Sigmoid colon (tissue), 7 donors: ENCODE data around the gene BGN. TPM values are rescaled to one million over a fixed set of nuclear protein-coding genes. Genes with fewer than 3 reads are reported as not detected.

Experiments used
- DNase-seq: peaks from one replicate; pipeline ENCODE4 v3.0.0-alpha.2; 2019
- H3K27ac ChIP-seq, 4 donors: fragments of 200-600 bp; sonication (generic); one replicate each; pipeline ENCODE4 v1.5.1; 2016 to 2019; ENCODE audit warnings: mild to moderate bottlenecking in 1 of 4
- H3K27me3 ChIP-seq, 3 donors: fragments of 200-600 bp; sonication (generic); one replicate each; pipeline ENCODE4 v1.5.1; 2019; ENCODE audit warnings: mild to moderate bottlenecking in 1 of 3
- H3K36me3 ChIP-seq, 4 donors: fragments of 200-600 bp; sonication (generic); one replicate each; pipeline ENCODE4 v1.5.1; 2016 to 2019
- H3K4me1 ChIP-seq, 4 donors: fragments of 200-600 bp; sonication (generic); one replicate each; pipeline ENCODE4 v1.5.1; 2017 to 2019
- H3K4me3 ChIP-seq, 4 donors: fragments of 200-600 bp; sonication (generic); one replicate each; pipeline ENCODE4 v1.5.1; 2017 to 2019; ENCODE audit warnings: mild to moderate bottlenecking in 2 of 4, moderate library complexity in 1 of 4
- H3K9me3 ChIP-seq, 4 donors: fragments of 200-600 bp in 3 of 4; sonication (generic) in 3 of 4; one replicate each; pipeline versions ENCODE4 v1.5.1 to v1.6.1; 2013 to 2019
- CTCF ChIP-seq, 4 experiments: fragments of 450-650 bp in 3 of 4; fragments of 200-600 bp in 1 of 4; IDR thresholded peaks; one replicate each; pipeline ENCODE4 v1.5.1; 2016 to 2019; ENCODE audit warnings: antibody characterized with exemption in 4 of 4, mild to moderate bottlenecking in 3 of 4, moderate library complexity in 2 of 4
- EP300 ChIP-seq, 4 donors: sonication (generic); formaldehyde crosslinking; IDR thresholded peaks; one replicate each; pipeline ENCODE4 v1.6.1; 2017; ENCODE audit warnings: antibody characterized with exemption in 4 of 4
- POLR2A ChIP-seq, 2 donors: fragments of 450-650 bp; IDR thresholded peaks; one replicate each; pipeline ENCODE4 v1.6.1; 2016; ENCODE audit warnings: antibody characterized with exemption in 2 of 2, mild to moderate bottlenecking in 2 of 2, moderate library complexity in 2 of 2
- POLR2AphosphoS5 ChIP-seq, 4 donors: sonication (generic); formaldehyde crosslinking; IDR thresholded peaks; one replicate each; pipeline ENCODE4 v1.6.1; 2017; ENCODE audit warnings: antibody characterized with exemption in 4 of 4
- WGBS, 2 donors: extraction: QIAGEN DNeasy Blood & Tissue Kit; methylation state at CpG; one replicate each; pipeline ENCODE4 v1.1.7; 2013; 5-methylcytosine and 5-hydroxymethylcytosine counted together
- intact Hi-C: fragments of 100-400 bp; cut with DNase I; formaldehyde crosslinking; loops from one replicate; pipeline ENCODE4 v1.15.1; 2023
- polyA plus RNA-seq, 3 donors: library from polyadenylated mRNA; stranded (reverse); fragments of 200-250 nt; gene quantifications; one replicate each; pipeline ENCODE4 v1.2.3, GENCODE V29; 2013
- total RNA-seq, 4 donors: library from RNA; depleted of rRNA; stranded (reverse); fragments of >200 nt; gene quantifications; one replicate each; pipeline ENCODE4 v1.1.0, GENCODE V29; 2016
- donor health status: healthy with polysubstance abuse.
- donor health status: Bipolar disorder and iron deficiency.
- donor health status: healthy.

BGN gene
- total and polyA plus RNA-seq, 7 donors = 1.8 to 181 (median 9.0) TPM

- Histone ChIP-seq H3K9me3 (no peaks in the 10 kb centered on the region), H3K4me3 (peak overlapping the region in 3 of 4 donors; percentile 27 to 39 (median 34)), H3K27me3 (peaks cover 0 to 2% (median 0%) of the 10 kb centered on the region in 3 donors), H3K4me1 (peaks cover 0 to 7% (median 2%) of the 10 kb centered on the region in 4 donors), H3K36me3 (no peaks in the 10 kb centered on the region), H3K27ac (peak overlapping the region in 3 of 4 donors; percentile 23 to 56 (median 31))
- 1% methylated on average over 59 of the region's 59 CpGs for WGBS, 2 donors
- DNase-seq = peak; percentile 87
- TF ChIP-seq POLR2A (IDR thresholded peaks at IDR 0.05) (no peak), POLR2AphosphoS5 (IDR thresholded peaks at IDR 0.05) (peak in 1 of 4 donors; percentile 38)
- intact Hi-C loops = loop anchor here (5.0 to 10.0 kb wide), 2 partner anchors 140 to 532 kb away; partner anchors contain the start of gene ZNF275
Measured at GRCh38 chrX:153474718-153475117, 20.1 kb upstream of the BGN start.

DNA sequence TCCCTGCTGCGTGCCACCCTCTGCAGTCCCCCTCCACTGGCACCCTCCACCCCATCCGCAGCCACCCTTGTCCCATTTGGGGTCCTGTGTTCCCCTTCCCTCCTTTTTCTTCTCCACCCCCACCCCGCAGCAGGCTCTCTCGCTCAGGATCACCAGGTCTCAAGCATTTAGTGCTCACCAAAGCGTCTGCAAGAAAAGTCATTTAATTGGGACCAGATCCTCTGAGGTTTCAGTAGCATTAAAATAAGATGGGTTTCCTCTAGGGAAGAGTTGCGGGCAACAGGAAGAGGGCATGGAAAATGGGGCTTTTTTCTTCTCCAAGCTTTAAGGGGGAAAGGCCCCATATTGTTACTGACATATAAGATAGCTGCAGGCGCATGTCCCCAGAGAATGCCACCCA lies 19.5 kb upstream of the BGN start:
- no peak for DNase-seq
- Histone ChIP-seq H3K9me3 (no peaks in the 10 kb centered on the region), H3K27me3 (no peaks in the 10 kb centered on the region), H3K4me1 (peaks cover 0 to 6% (median 0%) of the 10 kb centered on the region in 4 donors), H3K36me3 (no peaks in the 10 kb centered on the region), H3K4me3 (peak overlapping the region in 2 of 4 donors; percentile 34 to 39), H3K27ac (peak overlapping the region in 3 of 4 donors; percentile 23 to 56 (median 31))
- intact Hi-C loops = loop anchor here (10.0 kb wide), 1 partner anchor 140 kb away; the partner anchor contains the start of gene ZNF275
- TF ChIP-seq POLR2AphosphoS5 (IDR thresholded peaks at IDR 0.05) = no peak
- WGBS, 2 donors = 79 to 92% methylated on average over 7 of the region's 7 CpGs

- Histone ChIP-seq H3K36me3 (no peaks in the 10 kb centered on the region), H3K27me3 (no peaks in the 10 kb centered on the region), H3K4me3 (no peak overlapping the region), H3K27ac (peak overlapping the region in 1 of 4 donors; percentile 23), H3K4me1 (peaks cover 0 to 6% (median 0%) of the 10 kb centered on the region in 4 donors), H3K9me3 (no peaks in the 10 kb centered on the region)
- TF ChIP-seq POLR2A (IDR thresholded peaks at IDR 0.05) = no peak
- no peak for TF ChIP-seq POLR2AphosphoS5 (IDR thresholded peaks at IDR 0.05)
- TF ChIP-seq EP300 (IDR thresholded peaks at IDR 0.05) = no peak
- no peak for TF ChIP-seq CTCF (IDR thresholded peaks at IDR 0.05)
- intact Hi-C loops = loop anchor here (10.0 kb wide), 1 partner anchor 141 kb away; the partner anchor contains the start of gene ZNF275
- DNase-seq = no peak
- WGBS, 2 donors = 73 to 90% methylated on average over 11 of the region's 11 CpGs
Measured at GRCh38 chrX:153475751-153476281, 19.0 kb upstream of the BGN start.

DNA sequence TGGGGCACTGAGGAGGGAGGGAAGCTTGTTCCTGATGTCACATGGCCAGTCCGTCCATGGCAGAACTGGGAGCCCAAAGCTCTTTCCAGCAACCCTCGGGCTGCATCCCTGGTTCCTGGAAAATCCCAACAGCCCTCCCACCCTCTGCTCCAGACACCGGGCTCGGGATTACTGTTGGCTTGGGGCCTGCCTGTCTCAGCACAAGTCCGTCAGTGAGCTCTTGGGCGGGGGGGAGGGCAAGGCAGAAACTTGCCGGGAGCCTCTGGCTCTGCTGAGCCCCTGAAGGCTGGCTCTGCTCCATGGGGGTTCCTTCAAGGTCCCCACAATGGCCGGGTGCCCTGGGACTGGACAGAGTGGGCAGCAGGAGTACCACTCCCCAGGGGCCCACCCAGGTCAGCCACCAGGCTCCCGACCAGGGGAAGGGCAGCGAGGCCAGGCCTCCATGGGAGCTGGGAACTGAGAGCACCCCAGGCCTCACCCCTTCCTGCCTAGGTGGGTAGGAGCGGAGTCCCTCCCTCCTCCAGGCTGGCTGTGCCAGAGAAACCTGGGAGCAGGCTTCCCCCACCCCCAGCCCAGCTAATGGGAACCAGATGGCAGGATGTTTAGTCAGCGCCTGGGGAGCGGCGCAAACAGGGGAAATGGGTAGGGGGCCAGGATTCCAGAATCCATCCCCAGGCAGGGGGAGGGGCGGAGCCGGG lies 18.0 kb upstream of the BGN start:
- intact Hi-C loops = loop anchor here (10.0 kb wide), 1 partner anchor 142 kb away; the partner anchor contains the start of gene ZNF275
- no peak for TF ChIP-seq POLR2AphosphoS5 (IDR thresholded peaks at IDR 0.05)
- TF ChIP-seq CTCF (IDR thresholded peaks at IDR 0.05) = no peak
- TF ChIP-seq EP300 (IDR thresholded peaks at IDR 0.05) = no peak
- TF ChIP-seq POLR2A (IDR thresholded peaks at IDR 0.05) = no peak
- WGBS, 2 donors = 73 to 76% methylated on average over 16 of the region's 16 CpGs
- no peak overlapping the region for H3K4me3 ChIP-seq
- peak overlapping the region in 3 of 4 donors; percentile 12 to 37 (median 23) for H3K27ac ChIP-seq
- H3K4me1 ChIP-seq = peaks cover 0 to 6% (median 0%) of the 10 kb centered on the region in 4 donors
- H3K9me3 ChIP-seq = no peaks in the 10 kb centered on the region
- no peaks in the 10 kb centered on the region for H3K36me3 ChIP-seq
- DNase-seq = no peak
- H3K27me3 ChIP-seq = no peaks in the 10 kb centered on the region

DNA sequence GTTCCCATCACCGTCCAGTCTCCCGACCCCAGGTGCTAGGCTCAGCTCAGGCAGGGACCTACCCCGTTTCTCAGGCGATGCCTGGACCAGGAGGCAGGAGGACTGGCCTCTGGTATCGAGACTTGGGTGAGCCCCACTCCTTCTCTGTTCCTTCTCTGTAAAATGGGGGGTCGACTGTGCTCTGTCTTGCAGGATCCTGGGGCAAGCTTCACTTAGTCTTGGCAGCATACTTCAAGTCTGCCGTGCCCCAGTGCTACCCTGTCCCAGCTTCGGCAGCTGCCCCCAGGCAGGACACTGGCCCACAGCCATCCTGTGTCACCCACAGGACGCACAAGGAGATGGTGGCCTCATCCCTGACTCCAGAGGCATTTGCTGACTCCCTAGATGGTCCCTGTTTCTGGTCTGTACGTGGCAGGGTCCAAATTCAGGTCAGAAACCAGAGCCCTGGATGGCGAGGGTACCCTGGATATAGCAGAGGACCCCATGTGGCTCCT lies 17.4 kb upstream of the BGN start:
- Histone ChIP-seq H3K36me3 (no peaks in the 10 kb centered on the region), H3K4me1 (peaks cover 0 to 6% (median 0%) of the 10 kb centered on the region in 4 donors), H3K27ac (peak overlapping the region in 2 of 4 donors; percentile 6 to 12), H3K27me3 (no peaks in the 10 kb centered on the region), H3K9me3 (no peaks in the 10 kb centered on the region), H3K4me3 (no peak overlapping the region)
- WGBS, 2 donors = 66 to 75% methylated on average over 11 of the region's 11 CpGs
- no peak for DNase-seq
- intact Hi-C loops = loop anchor here (10.0 kb wide), 1 partner anchor 143 kb away; the partner anchor contains the start of gene ZNF275
- no peak for TF ChIP-seq POLR2A (IDR thresholded peaks at IDR 0.05)
- no peak for TF ChIP-seq POLR2AphosphoS5 (IDR thresholded peaks at IDR 0.05)
- TF ChIP-seq CTCF (IDR thresholded peaks at IDR 0.05) = no peak
- no peak for TF ChIP-seq EP300 (IDR thresholded peaks at IDR 0.05)
